Measurements from ENCODE around the gene TMEM243.

The TMEM243 gene

DNA sequence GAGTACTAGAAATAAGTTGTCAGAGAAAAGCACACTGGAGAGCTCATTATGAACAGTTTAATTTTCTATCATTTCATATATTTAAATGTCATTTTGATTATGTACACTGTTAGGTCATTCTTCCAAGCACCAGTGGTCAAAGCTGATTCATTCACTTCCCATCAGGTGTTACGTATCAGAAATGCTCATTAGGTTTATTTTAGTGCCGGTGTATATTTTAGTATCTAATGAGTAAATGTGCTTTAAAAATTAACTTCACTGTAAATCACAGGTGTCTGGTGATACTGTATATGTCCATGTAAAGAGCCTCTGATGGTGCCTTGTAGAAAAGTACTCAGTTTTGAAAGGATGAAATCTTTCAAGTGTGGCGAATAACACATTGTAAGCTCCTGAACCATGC, 63.7 kb downstream of the TMEM243 start:
- DNase-seq (ENCODE audit: low spot score): no peak

DNA sequence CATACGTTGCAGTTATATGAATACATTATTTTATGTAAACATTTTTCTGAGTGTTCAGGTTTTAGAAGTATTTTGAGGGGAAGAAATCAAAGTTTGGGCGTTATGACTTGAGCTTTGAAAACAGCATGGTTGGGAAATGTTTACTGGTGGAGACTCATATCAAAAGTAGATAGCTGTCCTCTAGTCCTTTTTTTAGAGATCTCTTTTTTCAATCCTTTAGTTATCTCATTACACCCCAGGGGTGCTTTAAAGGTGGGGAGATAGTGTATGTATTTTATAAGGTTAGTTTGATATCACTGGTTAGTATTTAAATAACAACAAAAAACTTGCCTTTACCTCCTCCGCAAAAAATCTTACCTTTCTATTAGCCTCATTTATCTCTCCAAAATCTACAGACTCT, 65.0 kb downstream of the TMEM243 start:
- no peak for DNase-seq (ENCODE audit: low spot score)

DNA sequence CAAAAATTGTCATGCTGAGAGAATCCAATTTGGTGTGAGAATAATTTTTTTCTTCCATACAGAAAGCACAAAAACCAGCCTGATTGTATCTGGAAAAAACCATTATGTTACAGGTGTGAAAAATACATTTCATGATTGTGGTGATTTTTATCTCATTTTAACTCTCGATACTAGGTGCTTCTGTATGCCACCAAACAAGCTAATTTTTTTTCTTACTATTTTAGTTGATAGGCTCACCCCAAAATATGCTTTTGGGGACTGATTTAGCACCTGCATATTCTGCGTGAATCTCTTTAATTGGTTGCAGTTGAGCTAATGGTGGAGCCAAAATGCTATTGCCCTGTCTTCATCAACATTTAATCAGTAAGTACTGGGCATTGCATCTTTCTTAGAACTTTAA, 65.4 kb downstream of the TMEM243 start:
- DNase-seq (ENCODE audit: low spot score): no peak

DNA sequence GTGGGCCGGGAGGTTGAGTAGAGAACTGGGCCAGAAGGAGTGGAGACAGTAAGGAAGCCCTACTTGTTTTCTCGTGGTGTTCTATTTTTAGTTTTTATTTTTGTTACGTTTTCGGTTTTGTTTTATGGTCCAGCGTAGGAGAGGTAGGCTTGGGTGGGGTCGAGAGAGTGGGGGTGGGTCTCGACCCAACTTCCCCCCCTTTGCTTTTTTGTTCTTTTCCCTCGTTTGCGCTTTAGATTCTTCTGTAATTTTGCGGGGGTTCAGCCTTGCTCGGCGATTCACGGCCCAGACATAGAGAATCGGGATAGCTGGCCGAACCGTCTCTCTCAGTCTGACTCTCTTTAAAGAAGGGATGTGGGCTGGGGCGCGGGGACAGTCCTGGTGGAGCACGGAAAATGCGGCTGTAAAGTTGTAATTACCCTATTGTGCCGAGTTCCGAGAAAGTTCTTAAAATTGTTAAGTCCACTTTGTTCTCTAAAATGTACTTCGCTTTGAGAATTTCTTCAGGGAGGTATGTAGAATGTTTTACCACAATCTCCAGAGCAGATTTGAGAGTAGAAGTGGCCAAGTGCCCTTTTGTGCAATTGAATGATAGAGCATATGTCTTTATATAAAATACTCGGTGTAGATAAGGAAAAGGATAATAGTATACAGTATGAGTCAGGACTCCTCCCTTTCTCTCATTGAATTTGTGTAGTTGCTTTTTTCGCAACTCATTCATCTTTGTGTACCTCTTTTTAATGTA, 66.5 kb downstream of the TMEM243 start:
- DNase-seq (ENCODE audit: low spot score): no peak

DNA sequence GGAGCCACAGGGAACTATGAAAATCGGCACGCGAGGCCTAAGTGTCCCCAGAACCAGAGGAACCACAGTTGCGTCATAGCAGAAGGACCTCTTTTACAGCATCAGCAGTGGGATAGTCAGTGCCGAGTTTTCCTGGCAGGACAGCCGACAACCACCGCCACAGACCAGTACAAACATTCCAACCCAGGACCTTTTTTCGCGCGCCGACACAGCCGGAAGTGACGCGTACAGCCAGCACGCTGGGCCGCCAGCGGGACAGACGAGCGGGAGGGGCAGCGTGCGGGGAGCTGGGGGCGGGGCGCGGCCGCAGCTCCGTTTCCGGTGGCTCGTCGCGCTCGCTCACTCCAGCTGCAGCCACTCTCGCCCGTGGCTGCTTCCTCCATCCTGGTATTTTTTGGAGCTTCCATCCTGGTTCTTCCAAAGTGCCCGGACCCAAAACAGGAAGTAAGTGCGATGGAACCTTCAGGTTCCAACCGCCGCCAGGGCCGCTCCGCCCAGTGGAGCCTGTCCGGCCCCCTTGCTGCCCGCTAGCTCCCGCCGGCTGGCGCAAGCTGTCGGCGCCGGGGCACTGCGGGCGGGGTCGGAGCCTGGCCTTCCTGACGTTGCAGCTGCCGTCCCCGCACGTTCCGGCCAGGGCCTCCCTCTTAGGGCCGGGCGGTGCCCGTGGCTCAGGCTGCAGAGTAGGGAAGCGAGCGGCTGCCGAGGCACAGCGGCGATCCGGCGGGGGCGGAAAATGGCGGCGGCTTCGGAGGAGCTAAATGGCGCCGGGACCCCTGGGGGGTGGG, 67.2 kb downstream of the TMEM243 start, which contains the start of gene DMTF1:
TSS of gene DMTF1 (plus strand) at position 342 of the 785 bp plus-strand sequence. CDS start 12,489 bp downstream, outside the sequence.
- DNase-seq (ENCODE audit: low spot score): peak; percentile 89

- no peak for DNase-seq (ENCODE audit: low spot score)
Measured at GRCh38 chr7:87151729-87152111, 67.8 kb downstream of the TMEM243 start.

- DNase-seq (ENCODE audit: low spot score): no peak
Measured at GRCh38 chr7:87151002-87151728, 68.4 kb downstream of the TMEM243 start.

DNA sequence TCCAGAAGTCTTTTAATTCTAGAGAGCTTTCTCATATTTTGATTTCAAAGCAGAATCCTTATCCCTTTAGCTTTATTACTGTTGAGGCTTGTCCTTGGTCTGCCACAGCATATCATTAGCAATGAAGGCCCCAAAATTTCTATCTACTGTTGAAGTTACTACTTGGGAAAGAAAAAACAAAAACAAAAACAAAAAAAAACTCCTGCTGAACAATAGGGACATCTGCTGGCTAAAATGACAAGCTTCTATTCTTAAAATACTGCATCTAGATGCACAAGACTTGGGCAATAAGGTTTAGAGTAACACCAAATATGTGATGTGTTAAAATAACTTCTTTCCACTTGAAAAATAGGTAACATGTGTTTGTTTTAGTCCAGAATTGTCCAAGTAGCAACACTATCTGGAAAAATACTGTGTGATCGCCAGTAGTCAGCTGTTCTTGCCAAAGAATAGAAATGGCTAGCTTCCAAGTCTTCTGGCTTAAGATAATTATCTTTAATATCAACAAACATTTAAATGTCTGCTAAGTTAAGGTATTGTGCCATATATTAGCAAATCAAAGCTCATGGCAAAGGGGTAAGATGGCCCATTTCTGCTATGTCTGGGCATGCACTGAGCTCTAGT, 71.1 kb downstream of the TMEM243 start:
- no peak for DNase-seq (ENCODE audit: low spot score)

GRCh38 chr7:87147500-87147899, 72.0 kb downstream of the TMEM243 start:
- DNase-seq (ENCODE audit: low spot score): no peak

DNA sequence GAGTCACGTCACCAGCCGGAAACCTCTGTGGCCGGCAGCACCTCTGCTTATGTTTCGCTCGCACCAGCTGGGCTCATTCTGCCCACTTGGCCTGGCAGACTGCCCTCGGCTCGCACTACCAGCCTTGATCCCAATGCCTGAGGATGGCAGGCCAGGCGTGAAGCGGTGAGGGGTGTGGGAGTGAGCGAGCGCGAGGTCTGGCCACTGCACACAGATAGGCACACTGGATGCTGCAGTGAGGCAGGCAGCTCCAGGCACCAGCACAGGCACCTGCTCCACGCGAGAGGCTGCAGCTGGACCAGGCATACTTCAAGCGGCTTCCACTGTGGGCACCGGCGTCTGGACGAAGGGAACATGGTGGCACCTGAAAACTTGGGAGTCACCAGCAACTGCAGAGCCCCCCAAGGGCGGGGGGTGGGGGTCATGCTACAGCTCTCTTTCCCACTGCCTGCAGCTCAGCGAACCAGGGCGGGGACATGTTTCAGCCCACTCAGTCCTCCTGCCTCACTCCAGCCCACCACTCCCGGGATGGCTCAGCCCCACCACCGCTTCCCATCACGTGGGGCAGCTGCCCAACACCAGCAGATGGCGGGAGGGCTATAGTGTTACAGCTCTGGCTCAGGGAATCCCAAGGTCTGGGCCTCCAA, 72.7 kb downstream of the TMEM243 start:
- no peak for DNase-seq (ENCODE audit: low spot score)
